OCI-LY3 (cell line): ENCODE measurements around the gene KLK7.

Experiments
- EZH2phosphoT487 ChIP-seq: fragments of 200-600 bp; shearing (Covaris generic); IDR thresholded peaks from 2 replicates; pipeline ENCODE4 v1.6.1; 2018; ENCODE audit warnings: antibody characterized with exemption, mixed run types, low read depth
- TF ChIP-seq, protein P1 (sequence below): fragments of 200-600, 300-600 bp; sonication (generic); IDR thresholded peaks from 2 replicates; pipeline ENCODE4 v1.5.1; 2014; ENCODE audit warnings: antibody characterized with exemption, low read length, low read depth

DNA sequence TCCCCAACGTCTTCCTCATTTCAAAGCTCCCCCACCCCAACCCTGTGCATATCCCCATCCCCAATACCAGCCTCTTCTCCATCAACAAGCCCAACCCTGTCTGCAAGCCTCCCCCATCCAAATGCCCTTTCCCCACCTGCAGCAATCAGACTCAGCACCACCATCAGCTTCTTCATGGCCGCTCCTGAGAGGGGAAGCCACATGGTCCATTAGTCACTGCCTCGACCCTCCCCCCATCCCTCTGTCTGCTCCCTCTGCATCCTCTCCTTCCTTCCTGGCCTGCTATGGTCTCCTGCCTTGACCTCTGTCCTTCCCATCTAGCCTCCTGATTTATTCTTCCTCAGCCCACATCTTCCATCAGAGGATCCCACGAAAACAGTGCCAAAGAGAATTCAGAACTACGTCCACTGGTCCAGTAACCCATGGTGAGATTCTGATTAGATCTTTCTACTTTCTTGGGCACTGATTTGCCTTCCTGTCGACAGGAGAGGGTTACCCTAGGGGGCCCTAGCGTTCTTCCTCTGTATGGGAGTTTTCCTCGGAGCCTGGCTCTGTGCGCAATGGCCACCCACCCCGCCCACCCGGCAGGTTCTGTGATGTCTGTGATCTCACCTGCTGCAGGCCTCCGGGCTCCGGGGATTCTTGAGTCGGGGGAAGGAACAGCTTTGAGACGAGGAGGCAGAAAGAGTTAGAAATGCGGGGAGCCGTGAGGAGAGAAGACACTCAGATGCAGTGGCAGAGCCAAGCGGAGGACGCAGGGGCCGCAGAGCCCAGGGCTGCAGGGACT, 15.6 kb downstream of the KLK7 start:
- TF ChIP-seq, protein P1, sequence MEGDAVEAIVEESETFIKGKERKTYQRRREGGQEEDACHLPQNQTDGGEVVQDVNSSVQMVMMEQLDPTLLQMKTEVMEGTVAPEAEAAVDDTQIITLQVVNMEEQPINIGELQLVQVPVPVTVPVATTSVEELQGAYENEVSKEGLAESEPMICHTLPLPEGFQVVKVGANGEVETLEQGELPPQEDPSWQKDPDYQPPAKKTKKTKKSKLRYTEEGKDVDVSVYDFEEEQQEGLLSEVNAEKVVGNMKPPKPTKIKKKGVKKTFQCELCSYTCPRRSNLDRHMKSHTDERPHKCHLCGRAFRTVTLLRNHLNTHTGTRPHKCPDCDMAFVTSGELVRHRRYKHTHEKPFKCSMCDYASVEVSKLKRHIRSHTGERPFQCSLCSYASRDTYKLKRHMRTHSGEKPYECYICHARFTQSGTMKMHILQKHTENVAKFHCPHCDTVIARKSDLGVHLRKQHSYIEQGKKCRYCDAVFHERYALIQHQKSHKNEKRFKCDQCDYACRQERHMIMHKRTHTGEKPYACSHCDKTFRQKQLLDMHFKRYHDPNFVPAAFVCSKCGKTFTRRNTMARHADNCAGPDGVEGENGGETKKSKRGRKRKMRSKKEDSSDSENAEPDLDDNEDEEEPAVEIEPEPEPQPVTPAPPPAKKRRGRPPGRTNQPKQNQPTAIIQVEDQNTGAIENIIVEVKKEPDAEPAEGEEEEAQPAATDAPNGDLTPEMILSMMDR, result no peak
- TF ChIP-seq EZH2phosphoT487, result no peak
